Epithelial cell of proximal tubule (primary cell): ENCODE results near the gene UBAP1L. TPM values are rescaled to one million over a fixed set of nuclear protein-coding genes. Genes with fewer than 3 reads are reported as not detected.

Experiments
- DNase-seq: peaks from one replicate; pipeline ENCODE4 v3.0.0-alpha.2; 2011; ENCODE audit warnings: low read depth
- H3K4me3 ChIP-seq: 2 replicates; pipeline ENCODE4 v1.5.1; 2011; ENCODE audit warnings: low read depth, mild to moderate bottlenecking, low read length
- total RNA-seq: library from RNA; depleted of rRNA; stranded (reverse); fragments of >200 nt; gene quantifications from 2 replicates; pipeline ENCODE4 v1.2.3, GENCODE V29; 2015
- TF ChIP-seq, protein P1 (sequence below): conservative IDR thresholded peaks from 2 replicates; pipeline ENCODE4 v1.5.1; 2012; ENCODE audit warnings: low read depth, mild to moderate bottlenecking, low read length

UBAP1L gene
- total RNA-seq, 1 donor from 2014 or later, result 0.23 TPM

DNA sequence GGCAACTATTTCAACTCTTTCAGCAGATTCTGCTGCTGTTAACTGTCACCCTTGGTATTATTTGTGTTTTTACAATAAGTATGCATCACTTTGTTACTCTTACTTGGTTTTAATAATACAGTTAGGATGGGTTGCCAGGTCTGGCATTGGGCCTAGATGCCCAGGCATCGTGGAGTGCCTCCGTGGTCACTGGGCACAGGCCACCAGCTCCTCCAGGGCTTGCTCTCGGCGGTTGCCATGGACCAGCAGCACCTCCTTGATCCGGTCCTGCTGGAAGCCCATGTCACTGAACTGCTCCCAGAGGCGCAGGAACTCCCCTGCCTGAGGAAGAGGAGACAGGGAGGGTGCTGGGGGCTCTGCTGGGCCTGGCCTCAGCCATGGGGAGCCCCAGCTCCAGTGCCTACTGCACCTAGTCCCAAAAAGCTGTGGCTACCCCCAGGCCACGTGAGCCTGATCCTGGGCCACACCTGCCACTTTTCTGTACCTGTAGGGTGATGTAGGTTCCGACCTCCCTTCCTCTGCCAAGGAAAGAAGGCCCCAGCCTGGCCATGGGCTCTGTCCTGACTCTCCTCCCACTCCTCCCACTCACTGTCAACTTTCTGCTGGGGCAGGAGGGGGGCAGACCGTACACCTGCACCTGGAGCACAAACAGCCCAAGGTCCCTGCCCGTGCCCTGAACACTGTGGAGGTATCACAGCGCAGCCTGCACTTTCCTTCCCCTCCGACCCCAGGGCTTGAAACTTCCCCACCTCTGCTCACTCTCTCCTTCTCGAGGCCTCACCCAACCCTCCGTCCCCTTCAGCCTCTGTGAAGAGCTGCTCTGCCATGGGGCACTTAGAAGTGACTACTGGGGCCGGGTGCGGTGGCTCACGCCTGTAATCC lies 21.8 kb downstream of the UBAP1L start:
- TF ChIP-seq, protein P1, sequence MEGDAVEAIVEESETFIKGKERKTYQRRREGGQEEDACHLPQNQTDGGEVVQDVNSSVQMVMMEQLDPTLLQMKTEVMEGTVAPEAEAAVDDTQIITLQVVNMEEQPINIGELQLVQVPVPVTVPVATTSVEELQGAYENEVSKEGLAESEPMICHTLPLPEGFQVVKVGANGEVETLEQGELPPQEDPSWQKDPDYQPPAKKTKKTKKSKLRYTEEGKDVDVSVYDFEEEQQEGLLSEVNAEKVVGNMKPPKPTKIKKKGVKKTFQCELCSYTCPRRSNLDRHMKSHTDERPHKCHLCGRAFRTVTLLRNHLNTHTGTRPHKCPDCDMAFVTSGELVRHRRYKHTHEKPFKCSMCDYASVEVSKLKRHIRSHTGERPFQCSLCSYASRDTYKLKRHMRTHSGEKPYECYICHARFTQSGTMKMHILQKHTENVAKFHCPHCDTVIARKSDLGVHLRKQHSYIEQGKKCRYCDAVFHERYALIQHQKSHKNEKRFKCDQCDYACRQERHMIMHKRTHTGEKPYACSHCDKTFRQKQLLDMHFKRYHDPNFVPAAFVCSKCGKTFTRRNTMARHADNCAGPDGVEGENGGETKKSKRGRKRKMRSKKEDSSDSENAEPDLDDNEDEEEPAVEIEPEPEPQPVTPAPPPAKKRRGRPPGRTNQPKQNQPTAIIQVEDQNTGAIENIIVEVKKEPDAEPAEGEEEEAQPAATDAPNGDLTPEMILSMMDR, result no peak
- DNase-seq, result no peak

DNA sequence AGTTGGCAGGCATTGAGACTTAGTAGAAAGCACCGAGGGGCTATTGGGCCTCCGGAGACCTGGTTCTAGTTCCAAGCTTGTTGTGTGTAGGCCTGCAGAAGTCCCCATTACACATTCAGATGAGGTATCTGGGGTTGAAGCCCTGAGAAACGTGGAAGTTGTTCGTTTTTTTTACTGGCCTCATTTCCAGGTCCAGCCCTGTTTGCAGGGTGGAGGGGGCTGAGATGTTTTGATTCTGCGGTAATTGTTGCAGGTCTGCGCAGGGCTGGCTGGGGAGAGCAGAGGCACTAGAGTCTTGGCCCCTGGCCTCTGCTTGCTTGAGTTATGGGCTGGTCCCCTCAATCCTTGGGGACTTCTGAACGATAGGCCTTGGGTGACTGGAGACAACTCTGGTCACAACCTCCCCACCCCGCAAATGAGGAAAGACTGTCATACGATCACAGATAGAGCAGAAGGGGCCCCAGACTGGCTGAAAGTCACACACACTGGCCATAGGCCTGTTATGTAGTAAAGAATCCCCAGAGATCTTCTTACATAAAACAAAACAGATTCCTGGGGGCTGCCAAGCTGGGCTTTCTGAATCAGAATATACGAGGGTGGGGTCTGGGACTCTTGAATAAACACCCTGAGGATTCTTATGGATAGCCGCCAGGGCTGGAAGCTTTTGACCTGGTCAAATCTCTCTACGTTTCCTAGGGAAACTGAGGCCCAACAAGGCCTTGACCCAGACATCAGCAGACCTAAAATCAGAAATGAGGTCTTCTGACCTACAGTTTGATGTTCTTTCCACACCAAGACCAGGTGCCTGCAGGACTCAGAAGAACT lies 22.8 kb downstream of the UBAP1L start:
- no peak for DNase-seq
- TF ChIP-seq, protein P1, result no peak
- H3K4me3 ChIP-seq, result no peak overlapping the region

More for the DNA sequence above, 21.8 kb downstream of the UBAP1L start:
- H3K4me3 ChIP-seq, result no peak overlapping the region

DNA sequence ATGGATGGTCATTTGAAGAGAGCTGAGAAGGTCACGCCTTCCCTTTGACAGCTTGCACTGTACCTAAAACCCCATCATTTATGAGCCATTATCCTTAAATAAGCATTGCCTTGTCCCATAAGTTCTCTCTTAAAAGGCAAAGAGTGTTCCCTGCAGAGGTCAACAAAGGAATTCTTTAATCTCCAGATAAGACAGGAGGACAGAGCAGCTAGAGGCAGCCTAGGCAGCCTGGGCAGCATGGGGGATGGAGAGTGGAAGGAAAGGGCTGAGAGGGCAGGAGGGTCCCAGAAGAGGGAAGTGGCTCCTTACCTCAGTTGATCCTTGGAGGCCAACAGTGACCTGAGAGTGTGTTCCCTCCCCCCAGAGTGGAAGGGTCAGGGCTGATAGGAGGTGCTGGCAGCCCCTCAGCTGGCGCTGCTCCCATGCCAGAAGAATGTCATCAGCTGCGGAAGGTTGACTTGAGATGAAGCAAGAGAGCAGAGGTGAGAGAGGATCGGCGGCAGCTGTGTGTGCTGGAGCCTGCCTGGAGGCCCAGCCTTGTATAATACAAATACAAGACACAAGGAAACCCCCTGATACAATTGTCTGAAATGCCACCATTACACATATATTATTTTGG lies 25.7 kb downstream of the UBAP1L start:
- H3K4me3 ChIP-seq, result no peak overlapping the region
- no peak for DNase-seq
- TF ChIP-seq, protein P1, result no peak

DNA sequence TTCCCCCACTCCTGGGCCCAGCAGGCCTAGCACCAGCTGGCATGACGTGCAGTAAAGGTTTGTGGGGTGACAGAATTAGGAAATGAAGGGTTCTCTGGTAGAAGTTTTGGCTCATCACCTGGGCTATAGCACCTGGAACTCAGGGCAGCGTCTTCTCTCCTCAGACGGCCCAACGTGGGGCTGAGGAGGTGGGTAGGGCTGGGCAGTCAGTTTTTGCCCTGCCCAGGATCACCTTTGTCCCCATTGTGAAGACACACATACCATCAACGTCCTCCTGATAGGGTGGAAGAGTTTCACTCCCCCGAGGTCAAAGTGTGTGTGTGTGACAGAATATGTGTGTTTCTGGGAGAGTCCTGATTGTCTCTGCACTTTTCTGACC lies 26.4 kb downstream of the UBAP1L start:
- DNase-seq, result no peak

DNA sequence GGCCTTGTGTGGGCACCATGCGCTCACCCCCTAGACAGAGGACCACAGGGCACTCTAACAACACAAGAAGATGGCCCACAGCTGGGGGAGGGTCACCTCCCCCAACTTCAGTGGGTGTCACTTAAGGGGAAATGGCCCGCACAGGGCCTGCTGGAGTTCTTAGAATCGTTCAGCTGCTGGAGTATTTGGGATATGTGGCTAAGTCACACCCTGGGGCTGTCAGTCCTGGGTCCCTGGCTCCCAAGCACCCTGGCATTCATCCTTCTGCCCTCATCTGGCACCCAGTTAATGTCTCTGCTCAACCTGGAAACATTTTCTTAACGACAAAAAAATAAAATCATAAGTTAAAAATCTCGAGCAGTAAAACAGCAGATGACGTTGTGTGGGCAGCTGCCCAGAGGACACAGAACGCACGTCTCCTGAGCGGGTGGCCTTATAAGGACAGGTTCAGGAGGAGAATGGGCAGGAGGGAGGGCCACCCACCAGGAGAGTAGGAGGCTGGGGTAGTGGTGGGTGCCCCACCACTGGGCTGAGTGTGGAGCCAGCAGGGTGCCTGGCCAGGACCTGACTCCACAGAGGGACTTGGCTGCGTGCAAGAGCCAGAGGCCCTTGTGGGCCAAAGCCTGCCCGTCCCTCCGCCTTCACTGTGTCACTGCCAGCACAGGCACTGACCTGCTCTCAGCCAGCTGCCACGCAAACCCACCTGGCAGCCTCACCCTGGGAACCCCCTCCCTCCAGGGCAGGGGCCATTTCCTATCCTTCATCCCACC lies 26.9 kb downstream of the UBAP1L start:
- TF ChIP-seq, protein P1, result no peak

More for the DNA sequence above, 26.4 kb downstream of the UBAP1L start:
- H3K4me3 ChIP-seq, result no peak overlapping the region
- TF ChIP-seq, protein P1, result no peak

DNA sequence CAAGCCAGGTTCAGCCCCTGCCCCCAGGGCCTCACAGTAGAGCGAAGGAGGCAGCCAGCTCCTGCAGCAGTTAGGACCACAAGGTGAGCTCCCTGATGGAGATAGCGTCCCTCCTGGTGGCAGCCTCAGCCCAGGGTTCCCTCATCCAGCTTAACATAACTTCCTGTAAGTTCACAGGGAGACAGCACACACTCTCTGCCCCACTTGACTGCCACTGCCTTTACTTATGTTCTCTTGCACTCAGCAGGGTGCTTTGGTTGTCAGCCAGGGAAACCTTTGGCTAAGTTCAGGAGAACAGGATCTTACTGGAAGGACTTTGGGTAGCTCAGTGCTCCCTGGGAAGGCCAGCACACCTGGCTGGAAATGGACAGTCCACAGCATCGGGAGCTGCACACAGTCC lies 27.6 kb downstream of the UBAP1L start:
- no peak for DNase-seq
- TF ChIP-seq, protein P1, result no peak
- no peak overlapping the region for H3K4me3 ChIP-seq

More for the DNA sequence above, 26.9 kb downstream of the UBAP1L start:
- no peak for DNase-seq
- no peak overlapping the region for H3K4me3 ChIP-seq
